ENCODE data around the gene RASAL1.

- TF ChIP-seq NR1H2 (CRISPR knock-in tag; IDR thresholded peaks at IDR 0.05), result no peak
- no peak for TF ChIP-seq CTCF (IDR thresholded peaks at IDR 0.05)
- TF ChIP-seq, protein P1, sequence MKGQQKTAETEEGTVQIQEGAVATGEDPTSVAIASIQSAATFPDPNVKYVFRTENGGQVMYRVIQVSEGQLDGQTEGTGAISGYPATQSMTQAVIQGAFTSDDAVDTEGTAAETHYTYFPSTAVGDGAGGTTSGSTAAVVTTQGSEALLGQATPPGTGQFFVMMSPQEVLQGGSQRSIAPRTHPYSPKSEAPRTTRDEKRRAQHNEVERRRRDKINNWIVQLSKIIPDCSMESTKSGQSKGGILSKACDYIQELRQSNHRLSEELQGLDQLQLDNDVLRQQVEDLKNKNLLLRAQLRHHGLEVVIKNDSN (CRISPR knock-in tag; IDR thresholded peaks at IDR 0.05), result no peak
- TF ChIP-seq, protein P2, sequence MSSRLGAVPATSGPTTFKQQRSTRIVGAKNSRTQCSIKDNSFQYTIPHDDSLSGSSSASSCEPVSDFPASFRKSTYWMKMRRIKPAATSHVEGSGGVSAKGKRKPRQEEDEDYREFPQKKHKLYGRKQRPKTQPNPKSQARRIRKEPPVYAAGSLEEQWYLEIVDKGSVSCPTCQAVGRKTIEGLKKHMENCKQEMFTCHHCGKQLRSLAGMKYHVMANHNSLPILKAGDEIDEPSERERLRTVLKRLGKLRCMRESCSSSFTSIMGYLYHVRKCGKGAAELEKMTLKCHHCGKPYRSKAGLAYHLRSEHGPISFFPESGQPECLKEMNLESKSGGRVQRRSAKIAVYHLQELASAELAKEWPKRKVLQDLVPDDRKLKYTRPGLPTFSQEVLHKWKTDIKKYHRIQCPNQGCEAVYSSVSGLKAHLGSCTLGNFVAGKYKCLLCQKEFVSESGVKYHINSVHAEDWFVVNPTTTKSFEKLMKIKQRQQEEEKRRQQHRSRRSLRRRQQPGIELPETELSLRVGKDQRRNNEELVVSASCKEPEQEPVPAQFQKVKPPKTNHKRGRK (CRISPR knock-in tag; IDR thresholded peaks at IDR 0.05; ENCODE audit: borderline replicate concordance), result no peak
- TF ChIP-seq NR2C2 (CRISPR knock-in tag; IDR thresholded peaks at IDR 0.05), result no peak
- no peak for TF ChIP-seq ETV6 (CRISPR knock-in tag; IDR thresholded peaks at IDR 0.05)
- no peak for TF ChIP-seq E2F1 (CRISPR knock-in tag; IDR thresholded peaks at IDR 0.05)
- no peak for TF ChIP-seq TCF7 (CRISPR knock-in tag; IDR thresholded peaks at IDR 0.05; ENCODE audit: low read depth)
Measured at GRCh38 chr12:113149361-113150150, 14.0 kb upstream of the RASAL1 start, which contains the start of gene CFAP73.
